GM12891 (cell line): ENCODE data around the gene PTPRD.

Experiments used
- POLR2A ChIP-seq: IDR thresholded peaks from 2 replicates; pipeline ENCODE4 v1.6.1; 2011; ENCODE audit warnings: low read depth, low read length, control low read depth
- POLR2AphosphoS5 ChIP-seq: IDR thresholded peaks from 2 replicates; pipeline ENCODE4 v1.6.1; 2011; ENCODE audit warnings: low read depth, low read length, control low read depth
- SPI1 ChIP-seq: IDR thresholded peaks from 2 replicates; pipeline ENCODE4 v1.6.1; 2011; ENCODE audit warnings: low read depth, low read length, control low read depth
- TAF1 ChIP-seq: IDR thresholded peaks from 2 replicates; pipeline ENCODE4 v1.6.1; 2011; ENCODE audit warnings: low read depth, low read length, control low read depth

DNA sequence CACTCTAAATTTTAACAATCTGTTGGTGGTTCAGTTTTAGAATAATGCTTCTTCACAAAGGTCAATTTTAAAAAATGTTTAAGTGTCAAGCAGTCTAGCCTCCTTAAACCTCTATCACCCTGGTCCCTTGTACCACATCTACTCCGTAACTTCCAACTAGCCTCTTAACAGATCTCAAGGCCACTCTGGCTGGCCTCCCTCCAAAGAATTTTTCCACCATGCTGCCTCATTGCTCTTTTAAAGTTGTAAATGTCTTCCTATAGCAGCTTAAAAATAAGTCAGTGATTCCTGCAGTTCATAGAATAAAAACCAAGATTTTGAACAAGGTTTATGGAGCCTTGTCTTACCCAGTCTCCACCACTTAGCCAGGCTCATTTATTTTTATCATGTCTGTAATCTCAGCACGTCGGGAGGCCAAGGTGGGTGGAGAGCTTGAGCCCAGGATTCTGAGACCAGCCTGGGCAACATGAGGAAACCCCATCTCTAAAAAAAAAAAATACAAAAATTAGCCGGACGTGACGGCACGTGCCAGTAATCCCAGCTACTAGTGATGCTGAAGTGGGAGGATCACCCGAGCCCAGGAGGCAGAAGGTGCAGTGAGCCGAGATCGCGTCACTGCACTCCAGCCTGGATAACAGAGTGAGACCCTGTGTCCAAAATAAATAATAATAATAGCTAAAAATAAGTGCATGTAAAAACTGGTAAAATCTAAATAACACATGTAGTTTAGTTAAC lies 1888.4 kb downstream of the PTPRD start:
- TF ChIP-seq POLR2A (no peak), SPI1 (no peak), POLR2AphosphoS5 (no peak), TAF1 (no peak)
